Measurements from ENCODE around the gene LSM3.

LSM3 gene

GRCh38 chr3:14201940-14202684 is 23.5 kb downstream of the LSM3 start:
- DNase-seq, result no peak

GRCh38 chr3:14202874-14203520 is 24.4 kb downstream of the LSM3 start:
- no peak for DNase-seq

GRCh38 chr3:14203521-14204079 is 25.0 kb downstream of the LSM3 start:
- peak; percentile 40 for DNase-seq

- no peak for DNase-seq
Observed at GRCh38 chr3:14204515-14205284, 26.1 kb downstream of the LSM3 start.

- DNase-seq, result no peak
Observed at GRCh38 chr3:14206548-14207177, 28.0 kb downstream of the LSM3 start.

- DNase-seq, result no peak
Observed at GRCh38 chr3:14208168-14208567, 29.6 kb downstream of the LSM3 start.

GRCh38 chr3:14208977-14209394 is 30.4 kb downstream of the LSM3 start:
- DNase-seq, result no peak

GRCh38 chr3:14209581-14210289 is 31.1 kb downstream of the LSM3 start:
- DNase-seq, result no peak

GRCh38 chr3:14210290-14210688 is 31.7 kb downstream of the LSM3 start:
- DNase-seq, result no peak

- DNase-seq, result peak; percentile 27
Observed at GRCh38 chr3:14210843-14211594, 32.4 kb downstream of the LSM3 start.

GRCh38 chr3:14211621-14212020 is 33.0 kb downstream of the LSM3 start:
- no peak for DNase-seq

GRCh38 chr3:14212032-14212431 is 33.4 kb downstream of the LSM3 start:
- DNase-seq, result no peak

GRCh38 chr3:14213066-14213774 is 34.6 kb downstream of the LSM3 start:
- no peak for DNase-seq

- DNase-seq, result no peak
Observed at GRCh38 chr3:14214764-14215163, 36.1 kb downstream of the LSM3 start.

- DNase-seq, result no peak
Observed at GRCh38 chr3:14216257-14217048, 37.8 kb downstream of the LSM3 start.

- DNase-seq, result no peak
Observed at GRCh38 chr3:14218355-14218754, 39.7 kb downstream of the LSM3 start.

- no peak for DNase-seq
Observed at GRCh38 chr3:14220933-14221332, 42.3 kb downstream of the LSM3 start.

- DNase-seq, result no peak
Observed at GRCh38 chr3:14221902-14222301, 43.3 kb downstream of the LSM3 start.

GRCh38 chr3:14222457-14222856 is 43.8 kb downstream of the LSM3 start:
- no peak for DNase-seq

Data from T1000 (cell line).